CD4-positive, alpha-beta T cell treated with Interleukin-2 at 100 ng/mL for 4 hours (primary cell): ENCODE measurements around the gene CHD5.
A peak's percentile ranks its signal among the peaks of the same experiment; 100 is the strongest.

Experiments used
- DNase-seq: peaks from one replicate; pipeline ENCODE4 v3.0.0-alpha.2; 2020; ENCODE audit warnings: low spot score

Gene CHD5

GRCh38 chr1:6062670-6063069 lies 117.5 kb downstream of the CHD5 start:
- no peak for DNase-seq

GRCh38 chr1:6059866-6060265 lies 120.3 kb downstream of the CHD5 start:
- no peak for DNase-seq

- no peak for DNase-seq
Observed at GRCh38 chr1:6057170-6057845, 122.8 kb downstream of the CHD5 start.

GRCh38 chr1:6056572-6056948 lies 123.6 kb downstream of the CHD5 start:
- DNase-seq = no peak

GRCh38 chr1:6054596-6054995 lies 125.5 kb downstream of the CHD5 start:
- no peak for DNase-seq

GRCh38 chr1:6053206-6053546 lies 126.9 kb downstream of the CHD5 start:
- no peak for DNase-seq

- DNase-seq = peak; percentile 46
Observed at GRCh38 chr1:6052543-6053205, 127.4 kb downstream of the CHD5 start.
